BE2C (cell line): Measurements from ENCODE around the gene IQSEC1.
A peak's percentile ranks its signal among the peaks of the same experiment; 100 is the strongest.

Experiments used
- DNase-seq: peaks from one replicate; pipeline ENCODE4 v3.0.0-alpha.2; 2020
- H3K27me3 ChIP-seq: fragments of 250-450 bp; sonication (Bioruptor Pico); 2 replicates; pipeline ENCODE4 v1.5.1; 2020; ENCODE audit warnings: mild to moderate bottlenecking
- H3K36me3 ChIP-seq: fragments of 250-450 bp; sonication (Bioruptor Pico); 2 replicates; pipeline ENCODE4 v1.5.1; 2020; ENCODE audit warnings: mild to moderate bottlenecking
- H3K4me1 ChIP-seq: fragments of 250-450 bp; sonication (Bioruptor Pico); 2 replicates; pipeline ENCODE4 v1.5.1; 2020
- H3K4me3 ChIP-seq: 2 replicates; pipeline ENCODE4 v1.5.1; 2011; ENCODE audit warnings: low read depth, low read length
- H3K9me3 ChIP-seq: fragments of 250-450 bp; sonication (Bioruptor Pico); 2 replicates; pipeline ENCODE4 v1.5.1; 2020
- TF ChIP-seq, protein P1 (sequence below): IDR thresholded peaks from 2 replicates; pipeline ENCODE4 v1.5.1; 2012; ENCODE audit warnings: mild to moderate bottlenecking, low read depth, low read length

IQSEC1 gene

DNA sequence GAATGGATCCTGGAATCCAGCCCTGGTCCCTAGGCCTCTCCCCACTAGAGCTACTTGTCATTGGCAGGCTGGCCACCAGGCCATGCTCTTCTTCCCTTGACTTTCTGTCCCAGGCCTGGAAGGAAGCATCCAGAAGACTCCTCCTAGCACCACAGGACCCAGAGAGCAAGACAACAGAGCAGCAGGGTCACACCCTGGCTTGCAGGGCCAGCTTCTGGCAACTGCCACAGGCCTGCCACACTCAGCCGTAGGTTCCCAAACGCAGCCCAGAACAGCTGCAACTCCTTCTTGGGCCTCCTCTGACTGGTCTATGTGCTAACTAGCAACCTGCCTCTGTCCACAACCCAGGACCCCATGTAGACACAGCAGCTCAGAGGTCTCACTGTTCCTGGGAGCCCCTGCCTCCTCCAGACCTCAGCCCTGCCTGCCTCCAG lies 195.1 kb downstream of the IQSEC1 start:
- Histone ChIP-seq H3K4me1 (peaks cover 5% of the 10 kb centered on the region; the same call in 1 of the 2 replicates), H3K27me3 (no peaks in the 10 kb centered on the region), H3K9me3 (no peaks in the 10 kb centered on the region), H3K36me3 (no peaks in the 10 kb centered on the region), H3K4me3 (no peak overlapping the region)
- TF ChIP-seq, protein P1, sequence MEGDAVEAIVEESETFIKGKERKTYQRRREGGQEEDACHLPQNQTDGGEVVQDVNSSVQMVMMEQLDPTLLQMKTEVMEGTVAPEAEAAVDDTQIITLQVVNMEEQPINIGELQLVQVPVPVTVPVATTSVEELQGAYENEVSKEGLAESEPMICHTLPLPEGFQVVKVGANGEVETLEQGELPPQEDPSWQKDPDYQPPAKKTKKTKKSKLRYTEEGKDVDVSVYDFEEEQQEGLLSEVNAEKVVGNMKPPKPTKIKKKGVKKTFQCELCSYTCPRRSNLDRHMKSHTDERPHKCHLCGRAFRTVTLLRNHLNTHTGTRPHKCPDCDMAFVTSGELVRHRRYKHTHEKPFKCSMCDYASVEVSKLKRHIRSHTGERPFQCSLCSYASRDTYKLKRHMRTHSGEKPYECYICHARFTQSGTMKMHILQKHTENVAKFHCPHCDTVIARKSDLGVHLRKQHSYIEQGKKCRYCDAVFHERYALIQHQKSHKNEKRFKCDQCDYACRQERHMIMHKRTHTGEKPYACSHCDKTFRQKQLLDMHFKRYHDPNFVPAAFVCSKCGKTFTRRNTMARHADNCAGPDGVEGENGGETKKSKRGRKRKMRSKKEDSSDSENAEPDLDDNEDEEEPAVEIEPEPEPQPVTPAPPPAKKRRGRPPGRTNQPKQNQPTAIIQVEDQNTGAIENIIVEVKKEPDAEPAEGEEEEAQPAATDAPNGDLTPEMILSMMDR, result no peak
- DNase-seq, result no peak

DNA sequence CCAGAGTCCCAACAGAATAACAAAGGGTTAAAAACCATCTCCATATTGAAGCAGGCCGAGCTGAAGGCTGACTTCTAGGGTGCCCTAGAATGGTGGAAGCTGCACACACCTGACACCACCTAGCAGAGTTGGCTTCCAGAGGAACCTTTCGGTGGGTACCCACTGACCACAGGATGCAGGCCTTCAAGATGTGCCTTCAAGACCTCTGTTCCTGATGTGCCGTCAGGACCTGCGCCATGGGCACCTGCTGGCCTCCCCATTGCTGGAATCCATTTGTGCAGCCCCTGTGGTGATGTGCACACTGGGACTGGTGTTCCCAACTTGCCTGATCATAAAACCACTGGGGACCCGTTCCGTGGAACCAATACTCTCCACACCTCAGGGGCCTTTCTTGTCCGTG lies 196.2 kb downstream of the IQSEC1 start:
- H3K36me3 ChIP-seq, result no peaks in the 10 kb centered on the region
- peaks cover 5% of the 10 kb centered on the region; the same call in 1 of the 2 replicates for H3K4me1 ChIP-seq
- no peaks in the 10 kb centered on the region for H3K27me3 ChIP-seq
- no peaks in the 10 kb centered on the region for H3K9me3 ChIP-seq
- TF ChIP-seq, protein P1, result no peak
- no peak for DNase-seq
- H3K4me3 ChIP-seq, result no peak overlapping the region

GRCh38 chr3:12875857-12876836 lies 197.1 kb downstream of the IQSEC1 start:
- H3K9me3 ChIP-seq, result no peaks in the 10 kb centered on the region
- peak; percentile 84 for DNase-seq
- no peaks in the 10 kb centered on the region for H3K27me3 ChIP-seq
- H3K4me1 ChIP-seq, result peaks cover 5% of the 10 kb centered on the region; the same call in 1 of the 2 replicates
- peak overlapping the region; percentile 24 for H3K4me3 ChIP-seq
- TF ChIP-seq, protein P1, result peak; percentile 14; the same call in 1 of the 2 replicates
- H3K36me3 ChIP-seq, result no peaks in the 10 kb centered on the region

DNA sequence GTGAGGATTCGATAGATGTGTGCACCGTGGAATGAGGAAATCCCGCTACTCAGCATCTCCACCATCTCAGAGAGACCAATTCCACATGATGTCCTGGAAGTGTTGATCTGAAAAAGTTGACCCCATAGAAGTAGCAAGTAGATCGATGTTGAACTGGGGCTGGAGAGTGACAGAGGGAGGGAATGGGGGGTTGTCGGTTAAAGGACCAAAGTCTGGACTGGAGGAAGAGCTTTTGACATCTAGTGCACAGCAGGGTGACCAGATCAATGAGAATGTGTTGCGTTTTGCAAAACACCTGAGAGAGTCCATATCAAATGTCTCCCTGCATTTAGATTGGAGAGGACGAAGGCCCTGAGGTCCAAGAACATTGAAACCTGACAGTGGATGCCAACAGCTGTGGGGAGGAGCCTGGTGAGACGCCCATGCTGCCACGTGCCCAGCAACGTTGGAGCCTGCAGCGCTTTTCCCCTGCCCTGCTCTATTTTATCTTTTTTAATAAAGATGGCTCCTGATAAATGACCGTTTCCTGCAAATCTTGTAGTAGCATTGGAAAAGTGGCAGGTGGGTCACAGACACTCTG lies 201.7 kb downstream of the IQSEC1 start:
- Histone ChIP-seq H3K36me3 (no peaks in the 10 kb centered on the region), H3K27me3 (no peaks in the 10 kb centered on the region), H3K4me3 (no peak overlapping the region), H3K9me3 (no peaks in the 10 kb centered on the region), H3K4me1 (peaks cover 6% of the 10 kb centered on the region)
- TF ChIP-seq, protein P1, result no peak
- no peak for DNase-seq

DNA sequence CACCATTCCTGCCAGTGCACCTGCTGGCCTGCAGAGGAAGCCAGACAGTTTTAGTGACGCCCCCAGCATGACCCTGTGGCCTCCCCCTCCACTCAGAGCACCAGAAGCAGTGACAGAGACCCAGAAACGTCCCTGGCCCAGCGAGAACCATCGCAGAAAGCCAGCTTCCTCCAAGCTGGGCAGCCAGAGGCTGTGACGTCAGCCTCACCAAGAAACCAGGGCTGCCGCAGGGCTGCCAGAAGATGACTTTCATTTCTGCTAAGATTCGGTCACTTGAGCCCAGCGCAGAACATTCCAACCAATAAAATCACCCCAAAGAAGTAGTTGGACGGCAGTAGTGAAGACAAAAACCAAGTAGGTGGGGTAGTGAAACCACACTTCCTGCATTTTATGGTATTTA lies 202.3 kb downstream of the IQSEC1 start:
- DNase-seq, result no peak
- TF ChIP-seq, protein P1, result no peak
- Histone ChIP-seq H3K36me3 (no peaks in the 10 kb centered on the region), H3K4me1 (peaks cover 4% of the 10 kb centered on the region; the same call in 1 of the 2 replicates), H3K9me3 (no peaks in the 10 kb centered on the region), H3K4me3 (no peak overlapping the region), H3K27me3 (no peaks in the 10 kb centered on the region)
